ES-I3 (cell line): ENCODE data around the gene METRN.

Source experiments
- H3K36me3 ChIP-seq: 2 replicates; pipeline ENCODE4 v1.6.1; 2013; ENCODE audit warnings: mild to moderate bottlenecking, low read length, control low read depth, moderate library complexity; ENCODE audit not compliant: insufficient read depth
- H3K4me1 ChIP-seq: 2 replicates; pipeline ENCODE4 v1.6.1; 2013; ENCODE audit warnings: mild to moderate bottlenecking, control low read depth, low read length; ENCODE audit not compliant: insufficient read depth
- H3K9ac ChIP-seq: 2 replicates; pipeline ENCODE4 v1.6.1; 2013; ENCODE audit warnings: low read depth, mild to moderate bottlenecking, low read length, moderate library complexity
- H3K9me3 ChIP-seq: 2 replicates; pipeline ENCODE4 v1.6.1; 2013; ENCODE audit warnings: mild to moderate bottlenecking, low read length, moderate library complexity; ENCODE audit not compliant: control insufficient read depth, insufficient read depth

The METRN gene

DNA sequence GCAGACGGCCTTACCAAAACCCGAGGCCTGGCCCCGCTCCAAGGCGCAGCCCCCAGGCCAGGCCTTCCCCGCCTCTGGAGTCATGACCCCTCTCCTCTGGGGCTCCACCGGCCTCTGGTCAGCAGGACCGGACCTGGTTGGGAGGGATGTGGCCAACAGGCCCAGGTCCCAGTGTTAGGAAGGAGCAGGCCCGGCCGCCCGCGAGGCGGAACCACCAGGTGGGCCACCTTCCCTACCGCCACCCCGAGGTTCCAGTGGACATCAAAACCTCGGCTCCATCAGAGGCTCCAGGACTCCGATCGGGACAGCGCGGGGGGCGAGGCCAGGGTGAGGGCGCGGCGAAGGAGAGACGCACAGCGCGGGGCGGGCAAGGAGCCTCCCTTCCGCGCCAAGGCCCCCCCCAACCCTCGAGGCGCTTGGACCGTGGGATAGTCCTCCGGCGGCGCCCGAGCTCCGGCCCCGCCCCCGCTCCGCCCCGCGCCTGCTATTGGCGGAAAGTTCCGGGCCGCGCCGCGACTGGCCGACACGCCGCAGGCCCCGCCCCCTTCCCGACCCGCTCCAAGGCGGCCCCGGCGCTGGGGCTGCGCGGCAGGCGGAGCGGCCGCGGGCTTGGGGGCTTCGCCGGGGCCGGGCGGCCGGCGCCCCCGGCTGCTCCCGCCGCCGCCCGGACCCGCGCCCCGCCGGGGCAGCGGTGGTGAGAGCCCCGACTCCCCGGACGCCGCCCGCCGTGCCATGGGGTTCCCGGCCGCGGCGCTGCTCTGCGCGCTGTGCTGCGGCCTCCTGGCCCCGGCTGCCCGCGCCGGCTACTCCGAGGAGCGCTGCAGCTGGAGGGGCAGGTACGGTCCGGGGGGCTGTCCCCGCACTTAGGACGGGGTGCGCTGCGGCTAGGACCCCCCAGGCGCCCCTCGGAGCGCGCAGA, at the start of gene METRN:
METRN (plus strand) TSS at position 561 of the 919 bp plus-strand sequence; CDS start at position 733, 172 bp downstream.
- Histone ChIP-seq H3K9me3 (no peaks in the 10 kb centered on the region), H3K4me1 (peaks cover 4% of the 10 kb centered on the region; the same call in 1 of the 2 replicates), H3K9ac (peak within 1 kb of the TSS; percentile 68), H3K36me3 (no peaks in the 10 kb centered on the region)

- no peak overlapping the region for H3K9ac ChIP-seq
These were observed 48.3 kb upstream of the METRN start for GRCh38 chr16:666572-666971.

DNA sequence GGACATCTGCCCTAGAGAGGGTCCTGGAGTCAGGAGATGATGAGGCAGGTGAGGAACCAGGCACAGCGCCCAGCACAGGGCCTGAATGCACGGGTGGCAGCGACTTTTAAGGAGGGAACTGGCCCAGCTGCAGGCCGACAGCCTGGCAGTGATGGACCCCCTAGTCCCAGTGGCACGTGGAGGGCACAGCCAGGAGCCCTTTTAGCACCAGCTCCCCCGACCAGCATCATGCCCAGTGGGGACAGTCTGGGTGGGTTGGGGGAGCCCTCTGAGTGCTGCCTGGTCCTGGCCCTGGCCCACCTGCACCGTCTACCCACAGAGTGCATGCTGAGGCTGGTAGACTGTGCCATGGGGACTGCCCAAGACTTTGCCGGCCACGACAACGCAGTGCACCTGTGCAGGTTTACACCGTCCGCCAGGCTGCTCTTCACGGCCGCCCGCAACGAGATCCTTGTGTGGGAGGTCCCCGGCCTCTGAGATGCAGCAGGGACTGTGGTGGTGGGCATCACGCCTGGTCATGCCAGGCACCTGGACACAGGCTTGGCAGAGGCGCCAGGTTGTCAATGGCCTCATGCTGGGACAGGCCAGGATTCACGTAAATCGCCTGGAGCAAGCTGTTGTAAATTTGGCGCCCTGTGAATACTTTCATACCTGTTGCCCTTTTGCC, 47.7 kb upstream of the METRN start:
- Histone ChIP-seq H3K9ac (no peak overlapping the region), H3K4me1 (peaks cover 4% of the 10 kb centered on the region; the same call in 1 of the 2 replicates), H3K9me3 (no peaks in the 10 kb centered on the region), H3K36me3 (peaks cover 19% of the 10 kb centered on the region; the same call in 1 of the 2 replicates)

More at GRCh38 chr16:666572-666971, 48.3 kb upstream of the METRN start:
- H3K36me3 ChIP-seq: peaks cover 16% of the 10 kb centered on the region; the same call in 1 of the 2 replicates
- H3K9me3 ChIP-seq: no peaks in the 10 kb centered on the region
- peaks cover 4% of the 10 kb centered on the region; the same call in 1 of the 2 replicates for H3K4me1 ChIP-seq

DNA sequence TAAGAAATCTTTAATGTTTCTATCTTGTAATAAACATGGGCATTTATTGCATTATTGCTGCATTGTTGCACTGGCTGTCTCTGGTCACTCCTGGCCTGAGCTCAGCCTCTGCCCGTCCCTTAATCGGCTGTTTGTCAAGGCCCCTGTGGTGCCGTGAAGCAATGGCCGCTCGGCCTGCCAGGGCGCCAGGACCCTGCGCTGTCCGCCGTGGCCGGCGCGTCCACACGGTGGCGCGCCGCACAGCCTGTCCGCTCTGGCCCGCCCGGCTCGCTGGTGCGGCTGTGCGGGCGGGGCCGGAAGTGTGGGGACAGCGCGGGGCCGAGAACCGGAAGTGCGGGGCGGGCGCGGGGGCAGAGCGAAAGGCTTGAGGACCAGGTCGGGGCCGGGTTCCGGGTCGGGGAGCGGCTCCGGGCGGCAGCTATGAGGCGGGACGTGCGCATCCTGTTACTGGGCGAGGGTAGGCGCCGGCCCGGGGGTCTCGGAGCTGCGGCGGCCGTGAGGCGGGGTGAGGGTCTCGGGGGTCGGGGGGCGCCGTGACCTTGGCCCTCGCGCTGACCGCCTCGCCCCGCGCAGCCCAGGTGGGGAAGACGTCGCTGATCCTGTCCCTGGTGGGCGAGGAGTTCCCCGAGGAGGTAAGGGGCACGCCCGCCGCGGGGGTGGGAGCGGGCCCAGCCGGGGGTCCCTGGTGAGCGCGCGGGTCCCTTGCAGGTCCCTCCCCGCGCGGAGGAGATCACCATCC, 47.0 kb upstream of the METRN start, which contains the start of gene RHOT2:
RHOT2 (plus strand) TSS at position 353 of the 739 bp plus-strand sequence; CDS start at position 421, 68 bp downstream.
- H3K36me3 ChIP-seq: peaks cover 26% of the 10 kb centered on the region
- no peaks in the 10 kb centered on the region for H3K9me3 ChIP-seq
- H3K4me1 ChIP-seq: peaks cover 4% of the 10 kb centered on the region; the same call in 1 of the 2 replicates
- peak within 1 kb of the TSS; percentile 87 for H3K9ac ChIP-seq

DNA sequence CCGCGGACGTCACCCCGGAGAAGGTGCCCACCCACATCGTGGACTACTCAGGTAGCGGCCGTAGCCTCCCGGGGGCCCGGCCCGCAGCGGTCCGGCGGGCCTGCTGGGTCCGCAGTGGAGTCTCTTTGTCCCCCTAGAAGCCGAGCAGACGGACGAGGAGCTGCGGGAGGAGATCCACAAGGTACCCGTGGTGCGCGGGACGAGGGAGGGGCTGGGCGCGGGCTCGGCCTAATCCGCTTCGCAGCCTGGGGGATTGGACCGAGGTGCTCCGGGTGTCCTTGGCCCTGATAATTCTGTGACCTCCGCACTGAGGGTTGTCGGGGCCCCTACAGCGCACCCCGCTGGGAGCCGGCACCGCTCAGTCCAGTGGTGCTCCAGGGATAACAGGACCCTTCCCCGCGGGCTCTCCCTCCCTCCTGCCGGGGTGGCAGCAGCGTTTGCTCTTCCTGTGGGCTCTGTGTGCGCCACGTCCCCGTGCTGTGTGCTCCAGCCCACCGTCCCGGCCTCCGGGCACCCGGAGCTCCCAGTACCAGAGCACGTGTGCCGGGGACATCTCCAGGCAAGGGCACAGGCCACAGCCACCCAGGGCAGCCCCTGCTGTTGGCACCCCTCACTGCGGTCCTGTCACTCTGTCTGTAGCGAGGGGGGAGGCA, 46.3 kb upstream of the METRN start:
- peak overlapping the region; percentile 87 for H3K9ac ChIP-seq
- H3K4me1 ChIP-seq: peaks cover 4% of the 10 kb centered on the region; the same call in 1 of the 2 replicates
- no peaks in the 10 kb centered on the region for H3K9me3 ChIP-seq
- H3K36me3 ChIP-seq: peaks cover 26% of the 10 kb centered on the region

DNA sequence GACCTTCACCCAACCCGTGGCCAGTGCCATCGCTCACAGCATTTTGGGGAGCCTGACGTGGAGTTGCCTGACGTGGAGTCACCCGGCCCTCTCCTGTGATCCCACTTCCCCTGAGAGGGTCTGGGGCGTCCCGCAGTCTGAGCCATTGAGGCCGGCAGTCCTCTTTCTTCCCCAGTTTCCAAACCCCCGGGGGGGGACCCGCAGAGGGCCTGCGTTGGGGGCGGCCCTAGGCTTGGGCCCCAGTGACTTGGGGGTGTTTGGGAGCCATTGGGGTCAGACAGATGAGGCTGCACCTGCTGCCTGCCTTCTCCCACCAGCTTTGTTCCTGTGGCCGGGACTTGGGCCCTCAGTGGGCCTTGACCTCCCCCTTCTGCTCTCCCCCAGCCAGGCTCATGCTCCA, 45.3 kb upstream of the METRN start:
- Histone ChIP-seq H3K36me3 (peaks cover 26% of the 10 kb centered on the region), H3K9me3 (no peaks in the 10 kb centered on the region), H3K9ac (no peak overlapping the region), H3K4me1 (peaks cover 4% of the 10 kb centered on the region; the same call in 1 of the 2 replicates)

DNA sequence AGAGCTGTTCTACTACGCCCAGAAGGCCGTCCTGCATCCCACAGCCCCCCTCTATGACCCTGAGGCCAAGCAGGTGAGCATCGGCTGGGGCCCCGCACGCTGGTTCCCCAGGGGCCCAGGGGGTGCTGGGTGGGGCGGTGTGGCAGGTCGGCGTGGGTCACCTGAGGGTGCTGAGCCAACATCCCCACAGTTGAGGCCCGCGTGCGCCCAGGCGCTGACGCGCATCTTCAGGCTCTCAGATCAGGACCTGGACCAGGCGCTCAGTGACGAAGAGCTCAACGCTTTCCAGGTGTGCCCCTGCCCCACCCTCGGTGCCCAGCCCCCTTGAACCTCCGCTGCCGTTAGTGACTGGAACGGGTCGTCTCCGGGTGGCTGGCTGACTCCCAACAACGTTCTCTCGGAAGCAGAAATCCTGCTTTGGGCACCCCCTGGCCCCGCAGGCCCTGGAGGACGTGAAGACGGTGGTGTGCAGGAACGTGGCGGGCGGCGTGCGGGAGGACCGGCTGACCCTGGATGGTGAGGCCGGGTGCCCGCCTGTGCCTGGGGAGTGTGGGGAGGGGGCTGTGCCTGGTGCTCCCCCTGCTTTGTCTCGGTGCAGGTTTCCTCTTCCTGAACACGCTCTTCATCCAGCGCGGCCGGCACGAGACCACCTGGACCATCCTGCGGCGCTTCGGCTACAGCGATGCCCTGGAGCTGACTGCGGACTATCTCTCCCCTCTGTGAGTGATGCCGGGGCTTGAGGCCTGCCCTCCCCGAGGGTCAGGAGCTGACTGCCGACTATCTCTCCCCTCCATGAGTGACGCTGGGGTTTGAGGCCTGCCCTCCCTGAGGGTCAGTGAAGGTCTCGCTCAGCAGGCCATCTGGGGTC, 44.2 kb upstream of the METRN start:
- Histone ChIP-seq H3K9me3 (no peaks in the 10 kb centered on the region), H3K36me3 (peaks cover 26% of the 10 kb centered on the region), H3K4me1 (peaks cover 4% of the 10 kb centered on the region; the same call in 1 of the 2 replicates), H3K9ac (no peak overlapping the region)

DNA sequence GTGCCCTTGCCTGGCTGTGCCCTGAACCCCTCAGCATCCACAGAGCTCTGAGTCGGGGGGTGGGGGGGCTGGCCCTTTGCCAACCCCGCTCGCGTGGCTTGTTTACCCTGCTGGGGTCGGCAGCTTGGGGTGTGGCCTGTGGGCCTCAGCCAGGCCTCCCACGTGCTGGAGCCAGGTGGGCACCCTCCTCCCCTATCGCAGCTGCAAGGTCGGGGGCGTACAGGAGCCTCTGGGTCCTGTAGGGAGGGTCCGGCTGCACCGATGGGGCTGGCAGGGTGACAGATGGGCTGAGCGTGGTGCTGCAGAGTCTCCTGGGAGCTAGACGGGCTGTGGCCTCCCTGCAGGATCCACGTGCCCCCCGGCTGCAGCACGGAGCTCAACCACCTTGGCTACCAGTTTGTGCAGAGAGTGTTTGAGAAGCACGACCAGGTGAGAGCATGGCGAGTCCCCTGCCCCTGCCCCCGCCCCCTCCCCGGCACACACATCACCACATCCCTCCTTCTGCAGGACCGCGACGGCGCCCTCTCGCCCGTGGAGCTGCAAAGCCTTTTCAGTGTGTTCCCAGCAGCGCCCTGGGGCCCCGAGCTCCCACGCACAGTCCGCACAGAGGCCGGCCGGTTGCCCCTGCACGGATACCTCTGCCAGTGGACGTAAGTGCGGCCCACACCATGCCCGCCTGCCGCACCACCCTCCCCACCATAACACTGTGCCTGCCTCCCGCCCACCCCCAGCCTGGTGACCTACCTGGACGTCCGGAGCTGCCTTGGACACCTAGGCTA, 43.4 kb upstream of the METRN start:
- Histone ChIP-seq H3K36me3 (peaks cover 26% of the 10 kb centered on the region), H3K4me1 (peaks cover 4% of the 10 kb centered on the region; the same call in 1 of the 2 replicates), H3K9me3 (no peaks in the 10 kb centered on the region), H3K9ac (no peak overlapping the region)

DNA sequence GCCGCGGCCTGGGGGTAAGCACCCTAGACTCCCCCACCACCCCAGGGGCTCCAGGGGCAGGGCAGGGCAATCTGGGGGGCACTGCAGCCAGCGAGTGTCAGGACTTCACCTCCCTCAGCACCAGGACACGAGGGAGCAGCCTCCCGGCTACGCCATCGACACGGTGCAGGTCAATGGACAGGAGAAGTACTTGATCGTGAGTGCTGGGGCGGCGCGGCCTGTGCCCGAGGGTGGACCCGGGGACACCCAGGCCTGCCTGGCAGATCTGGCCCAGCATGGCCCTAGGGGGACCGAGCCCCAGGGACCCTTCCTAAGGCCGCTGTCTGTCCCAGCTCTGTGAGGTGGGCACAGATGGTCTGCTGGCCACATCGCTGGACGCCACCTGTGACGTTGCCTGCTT, 42.5 kb upstream of the METRN start:
- peaks cover 26% of the 10 kb centered on the region for H3K36me3 ChIP-seq

GRCh38 chr16:672851-673250, 42.1 kb upstream of the METRN start:
- Histone ChIP-seq H3K4me1 (no peaks in the 10 kb centered on the region; the same call in 1 of the 2 replicates), H3K36me3 (peaks cover 26% of the 10 kb centered on the region), H3K9ac (no peak overlapping the region), H3K9me3 (no peaks in the 10 kb centered on the region)

More for the DNA sequence above, 42.5 kb upstream of the METRN start:
- Histone ChIP-seq H3K4me1 (peaks cover 3% of the 10 kb centered on the region; the same call in 1 of the 2 replicates), H3K9me3 (no peaks in the 10 kb centered on the region), H3K9ac (no peak overlapping the region)

DNA sequence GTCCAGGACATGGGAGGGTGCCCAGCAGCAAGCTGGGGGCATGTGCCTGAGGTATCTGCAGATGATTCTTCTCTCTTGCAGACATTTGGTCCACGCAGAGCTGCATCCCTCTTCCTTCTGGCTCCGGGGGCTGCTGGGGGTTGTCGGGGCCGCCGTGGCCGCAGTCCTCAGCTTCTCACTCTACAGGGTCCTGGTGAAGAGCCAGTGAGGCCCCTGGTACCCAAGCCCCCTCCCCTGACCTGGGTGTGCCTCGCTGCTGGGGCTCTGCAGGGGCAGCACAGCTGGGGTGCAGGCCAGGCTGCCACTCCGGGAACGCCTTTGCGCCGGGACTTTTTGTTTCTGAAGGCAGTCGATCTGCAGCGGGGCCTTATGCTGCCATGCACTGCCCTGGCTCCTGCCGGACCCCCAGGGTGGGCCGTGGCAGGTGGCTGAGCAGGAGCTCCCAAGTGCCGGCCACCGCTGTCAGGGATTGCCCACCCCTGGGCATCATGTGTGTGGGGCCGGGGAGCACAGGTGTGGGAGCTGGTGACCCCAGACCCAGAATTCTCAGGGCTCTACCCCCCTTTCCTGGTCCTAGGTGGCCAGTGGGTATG, 41.4 kb upstream of the METRN start:
- Histone ChIP-seq H3K9me3 (no peaks in the 10 kb centered on the region), H3K4me1 (no peaks in the 10 kb centered on the region; the same call in 1 of the 2 replicates), H3K36me3 (peaks cover 26% of the 10 kb centered on the region), H3K9ac (no peak overlapping the region)
